GM18868 (cell line): ENCODE data around the gene CTU2.

Experiments
- ATAC-seq: cut with Tn5 transposase; IDR thresholded peaks from one replicate; pipeline ENCODE4 v1.9.1; 2021; ENCODE audit warnings: mild to moderate bottlenecking, moderate library complexity; ENCODE audit not compliant: unreplicated experiment

CTU2 gene

DNA sequence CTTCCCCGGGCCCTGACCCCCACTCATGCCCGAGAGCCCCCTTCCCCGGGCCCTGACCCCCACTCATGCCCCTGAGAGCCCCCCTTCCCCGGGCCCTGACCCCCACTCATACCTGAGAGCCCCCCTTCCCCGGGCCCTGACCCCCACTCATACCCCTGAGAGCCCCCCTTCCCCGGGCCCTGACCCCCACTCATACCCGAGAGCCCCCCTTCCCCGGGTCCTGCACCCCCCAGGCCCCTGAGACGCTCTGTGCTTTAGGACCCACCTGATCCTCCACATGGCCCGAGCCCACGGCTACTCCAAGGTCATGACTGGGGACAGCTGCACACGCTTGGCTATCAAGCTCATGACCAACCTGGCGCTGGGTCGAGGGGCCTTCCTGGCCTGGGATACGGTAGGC lies 6.8 kb downstream of the CTU2 start:
- no peak for ATAC-seq

DNA sequence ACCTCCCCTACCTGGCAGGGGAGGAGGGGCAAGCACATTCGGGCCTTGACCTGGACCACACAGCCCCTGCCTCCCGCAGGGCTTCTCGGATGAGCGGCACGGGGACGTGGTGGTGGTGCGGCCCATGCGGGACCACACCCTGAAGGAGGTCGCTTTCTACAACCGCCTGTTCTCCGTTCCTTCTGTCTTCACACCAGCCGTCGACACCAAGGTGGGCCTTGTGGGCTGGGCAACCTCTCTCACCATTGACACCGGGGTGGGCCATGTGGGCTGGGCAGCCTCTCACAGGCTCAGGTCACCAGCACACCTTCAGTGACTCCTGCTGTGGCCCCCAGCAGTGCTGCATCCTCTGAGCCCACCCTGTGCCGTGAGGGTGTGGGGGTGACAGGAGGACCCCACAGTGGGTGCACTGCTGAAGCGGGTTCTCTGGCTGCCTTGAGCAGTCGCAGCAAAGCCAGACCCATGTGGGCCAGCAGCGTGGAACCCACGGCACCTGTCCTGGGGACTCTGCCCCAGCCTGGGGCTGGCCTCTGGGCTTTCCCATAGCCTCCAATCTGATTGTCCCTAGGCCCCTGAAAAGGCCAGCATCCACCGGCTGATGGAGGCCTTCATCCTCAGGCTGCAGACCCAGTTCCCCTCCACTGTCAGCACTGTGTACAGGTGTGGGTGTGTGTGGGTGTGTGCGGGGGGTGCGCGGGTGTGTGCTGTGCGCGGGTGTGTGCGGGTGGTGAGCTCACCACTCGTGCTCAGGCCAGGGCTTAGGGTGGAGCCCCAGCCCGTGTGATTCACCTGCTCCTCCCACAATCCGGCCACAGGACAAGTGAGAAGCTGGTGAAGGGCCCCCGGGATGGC lies 7.5 kb downstream of the CTU2 start:
- ATAC-seq: no peak

DNA sequence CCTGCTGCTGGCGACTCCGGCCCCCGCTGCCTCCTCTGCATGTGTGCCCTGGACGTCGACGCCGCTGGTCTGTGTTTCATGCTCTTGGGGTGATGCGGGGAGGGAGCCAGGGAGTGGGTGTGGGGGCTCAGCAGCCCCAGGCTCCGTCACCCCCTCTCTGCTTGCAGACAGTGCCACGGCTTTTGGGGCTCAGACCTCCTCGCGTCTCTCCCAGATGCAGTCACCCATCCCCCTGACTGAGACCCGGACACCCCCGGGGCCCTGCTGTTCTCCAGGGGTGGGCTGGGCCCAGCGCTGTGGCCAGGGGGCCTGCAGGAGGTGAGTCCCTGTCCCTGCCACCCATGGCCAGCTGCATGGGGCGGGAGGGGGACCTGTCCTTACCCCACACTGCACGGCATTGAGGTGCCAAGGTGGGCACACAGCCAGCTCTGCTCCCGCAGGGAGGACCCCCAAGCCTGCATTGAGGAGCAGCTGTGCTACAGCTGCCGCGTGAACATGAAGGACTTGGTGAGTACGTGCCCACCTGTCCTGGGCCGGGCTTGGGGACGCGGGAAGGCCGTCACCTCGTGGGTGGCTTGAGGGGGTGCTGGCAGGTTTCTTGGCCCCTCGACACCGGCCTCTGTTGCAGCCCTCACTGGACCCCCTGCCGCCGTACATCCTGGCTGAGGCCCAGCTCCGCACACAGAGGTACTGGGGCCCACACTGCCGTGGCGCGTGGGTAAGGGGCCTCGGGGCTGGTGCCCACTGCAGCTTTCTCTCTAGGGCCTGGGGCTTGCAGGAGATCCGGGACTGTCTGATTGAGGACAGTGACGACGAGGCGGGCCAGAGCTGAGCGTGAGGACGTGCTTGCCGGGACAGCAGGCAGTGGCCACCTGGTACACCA lies 8.4 kb downstream of the CTU2 start:
- no peak for ATAC-seq

DNA sequence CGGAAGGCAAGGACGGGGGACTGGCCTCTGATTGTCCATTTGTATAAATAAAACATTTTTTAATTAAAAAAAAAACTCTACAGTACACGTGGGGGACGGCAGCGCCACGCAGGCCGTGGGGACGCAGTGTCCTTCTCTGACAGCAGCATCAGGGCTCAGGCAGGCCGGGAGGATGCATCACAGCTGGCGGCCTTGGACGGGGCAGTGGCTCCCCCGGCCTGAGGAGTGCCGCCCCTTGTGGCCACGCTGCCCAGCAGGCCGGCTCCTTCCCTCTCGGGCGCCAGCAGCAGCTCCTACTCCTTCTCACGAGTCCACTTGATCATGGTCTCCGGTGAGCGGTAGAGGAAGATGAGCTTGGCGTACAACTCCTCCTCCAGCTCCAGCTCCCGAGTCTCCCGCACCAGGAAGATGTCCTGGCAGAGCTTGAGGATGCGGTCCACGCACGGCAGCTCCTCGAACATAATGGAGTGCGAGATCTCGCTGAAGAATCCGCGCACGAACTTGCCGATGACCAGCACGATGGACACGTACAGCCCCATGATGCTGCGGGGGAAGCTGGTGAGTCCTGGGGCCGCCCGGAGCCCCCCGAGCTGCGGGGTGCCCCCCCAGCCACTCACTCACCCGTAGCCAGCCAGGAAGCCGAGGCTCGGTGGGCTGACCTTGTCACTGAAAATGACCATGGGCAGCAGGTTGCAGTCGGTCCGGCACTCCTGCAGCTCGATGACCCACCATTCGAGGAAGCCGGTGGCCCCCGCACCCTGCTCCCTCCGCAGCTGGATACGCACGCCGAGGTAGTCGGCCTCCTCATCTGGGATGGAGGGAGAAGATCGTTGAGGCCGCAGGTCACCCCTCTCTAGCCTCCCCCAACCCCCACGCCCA lies 9.2 kb downstream of the CTU2 start:
- no peak for ATAC-seq

DNA sequence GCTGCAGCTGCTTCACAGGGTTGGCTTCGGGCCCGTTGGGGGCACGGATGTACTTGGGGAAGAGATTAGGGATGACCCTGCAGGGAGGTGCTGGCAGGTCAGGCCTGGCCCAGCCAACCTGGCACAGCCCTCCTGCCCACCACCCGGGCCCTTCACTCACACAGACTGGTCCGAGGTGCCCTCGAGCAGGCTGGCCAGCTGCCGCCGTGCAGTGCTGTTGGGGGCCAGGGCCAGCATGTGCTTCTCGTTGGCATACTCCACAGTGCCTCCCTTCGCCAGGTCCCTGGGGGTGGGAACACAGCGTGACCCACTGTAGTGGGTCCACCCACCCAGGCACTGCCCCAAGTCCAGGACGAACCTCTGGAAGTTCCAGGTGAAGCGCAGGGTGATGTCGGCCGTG lies 9.9 kb downstream of the CTU2 start:
- ATAC-seq: no peak

DNA sequence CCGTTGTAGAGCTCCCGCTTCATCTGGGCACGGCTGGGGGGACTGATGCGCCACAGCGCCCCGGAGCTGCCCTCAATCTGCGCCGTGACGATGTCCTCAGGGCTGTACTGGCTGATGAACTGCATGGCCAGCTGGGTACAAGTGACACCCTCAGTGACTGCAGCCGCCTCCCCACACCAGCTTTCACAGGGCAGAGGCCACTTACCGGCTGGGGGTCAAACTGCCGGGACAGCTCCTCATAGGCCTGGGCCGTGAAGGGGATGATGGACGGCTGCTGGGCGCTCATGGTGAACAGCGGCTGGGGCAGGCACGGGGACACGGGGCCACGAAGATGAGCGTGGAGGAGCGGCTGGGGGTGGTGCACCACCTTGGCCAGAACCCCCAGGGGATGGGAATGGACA lies 10.3 kb downstream of the CTU2 start:
- no peak for ATAC-seq

DNA sequence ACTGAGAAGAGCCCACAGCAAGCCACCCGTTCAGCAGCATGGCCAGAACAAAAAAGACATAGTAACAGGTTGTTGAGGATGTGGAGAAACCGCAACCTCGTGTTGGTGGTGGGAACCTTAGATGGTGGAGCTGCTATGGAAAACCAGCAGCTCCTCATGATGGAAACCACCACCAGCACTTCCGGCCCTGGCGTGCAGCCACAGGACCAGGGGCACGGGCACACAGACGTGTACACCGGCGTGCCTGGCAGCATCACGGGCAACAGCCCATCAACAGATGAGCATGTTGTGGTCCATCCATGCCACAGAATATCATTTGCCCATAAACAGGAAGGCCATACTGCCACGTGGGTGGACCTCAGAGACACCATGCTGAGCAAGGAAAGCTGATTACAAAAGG lies 11.9 kb downstream of the CTU2 start:
- no peak for ATAC-seq

DNA sequence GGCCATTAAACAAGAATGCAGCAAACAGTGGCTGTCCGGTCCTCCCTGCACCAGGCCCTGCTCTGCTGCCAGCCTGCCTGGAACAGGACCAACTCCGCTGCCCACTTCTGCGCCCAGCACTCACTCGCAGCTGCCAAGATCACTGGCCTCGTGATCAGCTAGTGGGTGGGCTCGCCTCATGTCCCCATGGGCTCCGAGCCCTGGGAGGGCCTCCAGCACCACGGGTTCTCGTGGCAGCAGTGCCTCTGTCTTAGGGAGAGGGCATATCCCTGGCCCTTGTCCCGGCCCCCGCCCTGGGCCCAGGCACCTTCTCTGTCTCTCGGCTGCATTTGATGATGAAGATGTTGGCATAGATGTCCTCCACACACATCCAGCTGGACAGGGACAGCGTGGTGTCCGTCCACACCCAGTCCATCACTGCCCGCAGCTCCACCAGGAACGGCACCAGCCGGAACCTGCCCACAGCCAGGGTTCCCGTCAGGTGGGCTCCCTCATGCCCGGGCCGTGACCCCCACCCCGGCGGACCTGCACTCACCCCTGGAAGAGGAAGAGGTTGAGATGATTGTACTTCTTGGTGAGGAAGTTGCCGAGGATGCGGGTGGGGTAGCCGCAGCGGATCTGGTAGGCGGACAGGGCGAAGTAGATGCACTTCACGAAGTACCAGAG lies 13.1 kb downstream of the CTU2 start:
- ATAC-seq: no peak

DNA sequence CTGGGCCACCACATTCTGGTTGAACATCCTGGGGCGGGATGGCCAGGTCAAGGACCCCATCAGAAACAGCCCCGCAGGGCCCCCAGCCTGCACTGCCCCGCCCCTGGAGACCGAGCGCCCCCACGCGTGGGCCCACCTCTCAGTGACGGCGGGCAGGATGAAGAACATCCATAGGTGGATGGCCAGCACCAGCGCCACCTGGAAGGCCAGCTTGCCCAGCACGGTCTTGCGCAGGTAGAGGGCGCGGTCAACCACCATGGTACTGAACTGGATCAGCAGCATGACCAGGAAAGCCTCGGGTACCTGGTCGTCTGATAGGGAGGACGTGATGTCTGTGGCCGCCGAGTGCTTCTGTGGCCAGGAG lies 13.6 kb downstream of the CTU2 start:
- ATAC-seq: no peak

DNA sequence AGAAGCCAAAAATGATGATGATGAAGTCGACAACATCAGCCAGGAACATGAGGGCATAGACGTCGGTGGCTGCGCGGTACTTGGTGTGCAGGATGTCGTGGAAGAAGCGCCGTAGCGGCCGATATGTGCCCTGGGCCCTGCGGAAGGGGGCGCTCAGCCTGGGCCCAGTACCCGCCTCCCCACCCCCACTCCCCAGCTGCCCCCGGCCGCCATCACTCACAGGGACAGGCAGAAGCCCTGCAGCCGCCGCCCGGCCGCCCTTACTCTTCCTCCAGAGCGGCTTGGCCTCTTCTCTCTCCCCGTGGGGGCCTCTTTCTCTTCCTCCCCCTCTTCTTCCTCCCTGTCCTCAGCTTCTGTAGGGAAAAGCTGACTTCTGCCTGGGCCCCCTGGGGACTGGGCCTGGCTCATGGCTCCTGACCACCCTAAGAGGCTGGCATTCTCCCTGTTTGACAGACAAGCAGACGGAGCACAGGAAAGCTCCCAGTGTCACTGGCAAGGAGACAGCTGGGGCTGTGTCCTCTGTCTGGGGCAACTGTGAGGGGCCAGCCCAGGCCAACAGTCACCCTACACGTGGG lies 14.2 kb downstream of the CTU2 start:
- no peak for ATAC-seq

DNA sequence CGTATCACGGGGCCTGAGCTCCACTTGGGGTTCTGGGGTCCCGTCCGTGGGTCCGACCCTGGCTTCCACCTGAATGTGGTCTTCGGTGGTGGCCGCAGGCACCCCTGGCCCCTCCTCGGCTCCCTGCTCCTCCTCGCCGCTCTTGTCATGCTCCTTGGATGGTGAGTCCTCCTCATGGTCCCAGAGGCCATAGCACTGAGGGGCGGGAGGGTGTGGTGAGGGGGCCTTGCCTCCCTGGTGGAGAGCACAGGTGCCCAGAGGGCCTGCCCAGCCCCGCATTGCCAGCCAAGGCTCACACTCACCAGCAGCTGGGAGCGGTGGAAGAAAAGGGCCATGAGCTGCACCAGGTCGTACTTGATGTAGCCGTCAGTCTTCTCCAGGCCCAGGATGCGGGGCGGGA lies 14.9 kb downstream of the CTU2 start:
- ATAC-seq: no peak

DNA sequence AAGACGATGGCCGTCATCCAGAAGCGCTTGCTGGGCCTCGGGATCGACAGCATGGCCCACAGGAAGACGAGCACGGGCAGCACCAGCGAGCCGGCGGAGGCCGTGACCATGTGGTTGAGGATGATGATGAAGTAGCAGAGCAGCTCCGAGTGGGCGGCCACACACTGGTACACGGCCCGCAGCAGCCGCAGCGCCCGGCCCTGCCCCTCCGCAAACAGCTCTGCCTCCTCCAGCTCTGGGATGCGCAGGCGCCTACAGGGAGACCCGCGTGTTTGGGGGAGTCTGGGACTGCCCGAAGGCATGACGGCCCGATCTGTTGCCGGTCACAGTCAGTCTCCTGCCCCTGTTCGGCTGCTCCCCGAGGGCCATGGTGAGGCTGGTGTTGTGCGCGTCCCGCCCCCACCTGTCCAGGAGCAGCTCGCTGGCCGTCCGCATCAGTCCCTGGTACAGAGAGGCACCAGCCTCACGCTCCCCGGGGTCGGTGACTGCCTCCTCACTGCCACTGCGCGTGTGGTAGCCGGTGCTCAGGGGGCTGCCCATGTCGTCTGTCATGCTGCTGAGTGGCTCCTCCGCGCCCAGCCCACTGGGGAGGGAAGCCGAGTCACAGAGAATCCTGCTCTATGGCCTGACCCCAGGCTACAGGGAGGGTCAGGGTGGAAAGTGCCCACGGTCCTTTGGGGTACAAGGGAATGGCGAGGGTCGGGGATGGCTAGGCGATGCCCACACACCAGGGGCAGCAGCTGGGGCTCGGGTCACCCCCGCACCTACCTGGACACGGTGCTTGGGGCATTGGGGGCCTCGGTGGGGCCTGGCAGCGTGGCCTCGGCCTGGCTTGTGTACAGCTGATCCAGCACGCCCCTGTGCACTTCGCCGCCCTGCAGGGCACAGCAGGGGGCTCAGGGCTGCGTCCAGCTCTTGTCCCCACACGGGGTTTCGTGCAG lies 15.8 kb downstream of the CTU2 start:
- ATAC-seq: no peak

DNA sequence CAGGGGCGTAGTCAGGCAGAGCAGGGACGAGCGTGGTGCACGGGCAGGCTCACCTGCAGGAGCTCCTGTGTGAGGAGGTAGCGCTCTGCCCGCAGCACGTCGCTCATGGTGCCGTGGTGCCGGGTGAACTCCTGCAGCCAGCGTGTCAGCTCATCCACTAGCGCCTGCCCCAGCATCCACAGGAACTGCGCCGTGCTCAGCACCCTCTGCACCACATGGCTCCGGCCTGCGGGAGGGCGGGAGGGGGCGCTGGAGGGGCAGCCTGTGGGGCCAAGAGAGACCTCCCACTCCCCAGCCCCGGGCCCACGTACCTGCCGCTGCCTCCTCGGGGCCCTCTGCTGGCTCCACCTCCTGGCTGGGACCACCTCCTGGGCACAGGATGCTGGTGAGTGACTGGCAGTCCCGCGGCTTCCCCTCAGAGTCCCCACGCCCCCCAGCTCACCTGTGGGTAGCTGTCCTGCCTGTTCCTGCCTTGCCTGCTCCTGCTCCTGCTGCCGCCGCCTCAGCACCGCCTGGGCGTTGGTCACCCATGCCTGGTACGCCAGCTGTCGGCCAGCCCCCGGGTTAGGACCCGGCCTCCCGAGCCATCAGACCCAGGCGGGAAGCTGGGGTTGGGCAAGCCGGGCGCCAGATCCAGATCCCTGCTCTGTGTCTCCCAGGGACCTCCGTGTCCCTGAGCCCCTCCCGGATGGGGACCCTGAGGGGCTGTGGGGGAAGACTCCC lies 16.6 kb downstream of the CTU2 start:
- ATAC-seq: no peak

DNA sequence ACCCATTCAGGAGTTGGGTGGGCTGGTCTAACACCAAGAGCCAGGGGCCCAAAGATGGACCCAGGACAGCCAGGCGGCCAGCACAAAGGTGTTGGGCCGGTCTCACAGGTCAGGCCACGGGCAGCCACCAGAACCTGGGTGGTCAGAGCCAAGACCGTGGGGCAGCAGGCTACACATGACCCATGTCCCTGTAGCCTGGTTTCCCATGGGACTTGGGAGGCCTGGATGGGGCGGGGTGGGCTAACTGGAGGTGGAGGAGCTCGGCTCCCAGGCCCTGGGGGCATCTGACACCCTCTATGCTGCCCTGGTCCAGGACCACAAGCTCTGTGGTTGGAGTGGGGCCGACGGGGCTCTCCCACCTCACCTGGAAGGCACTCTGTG lies 17.2 kb downstream of the CTU2 start:
- no peak for ATAC-seq

DNA sequence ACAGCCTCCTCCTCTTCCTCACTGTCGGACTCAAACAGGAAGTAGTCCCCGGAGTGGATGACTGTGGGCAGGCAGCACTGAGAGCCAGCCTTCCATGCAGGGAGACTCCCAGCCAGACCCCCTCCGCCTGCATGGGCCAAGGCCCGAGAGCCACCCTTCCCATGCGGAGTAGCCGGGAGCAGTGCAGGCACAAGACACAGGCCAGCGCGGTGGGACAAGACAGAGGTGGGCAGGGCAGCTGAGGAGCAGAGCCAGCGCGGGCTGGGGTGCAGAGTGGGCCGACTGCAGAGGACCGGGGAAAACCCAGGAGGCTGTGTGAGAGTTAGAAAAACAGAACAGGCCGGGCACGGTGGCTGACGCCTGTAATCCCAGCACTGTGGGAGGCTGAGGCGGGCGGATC lies 17.6 kb downstream of the CTU2 start:
- ATAC-seq: no peak

DNA sequence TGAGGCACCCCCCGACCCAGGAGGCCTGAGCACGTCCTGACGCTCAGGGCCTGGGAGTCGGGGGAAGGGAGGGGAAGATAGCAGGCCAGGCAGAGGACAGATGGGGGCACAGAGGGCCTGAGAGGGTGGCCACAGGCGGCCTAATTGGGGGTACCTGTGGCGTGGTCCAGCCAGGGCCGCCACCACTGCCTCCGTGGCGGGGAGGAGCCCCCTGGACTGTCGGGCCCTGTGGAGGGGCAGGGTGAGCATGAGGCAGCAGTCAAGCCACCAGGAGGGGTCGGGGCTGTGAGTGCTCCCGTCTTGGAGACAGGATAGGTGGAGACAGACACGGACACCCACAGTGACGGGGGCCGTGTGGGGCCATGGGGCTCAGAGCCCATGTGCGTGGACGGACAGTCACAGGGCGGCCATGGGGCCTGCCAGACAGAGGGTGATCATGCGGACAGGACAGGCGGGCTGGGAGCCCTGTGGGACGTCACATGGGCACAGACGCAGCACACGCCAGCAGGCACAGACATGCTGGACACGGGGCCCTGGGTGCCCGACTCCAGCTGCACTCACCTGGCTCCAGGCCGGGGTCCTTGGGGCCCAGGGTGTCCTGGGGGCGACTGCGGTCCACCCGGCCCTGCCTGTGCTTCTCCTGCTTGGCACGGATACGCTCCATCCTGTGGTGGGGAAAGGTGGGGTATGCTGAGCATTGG lies 18.7 kb downstream of the CTU2 start:
- no peak for ATAC-seq

DNA sequence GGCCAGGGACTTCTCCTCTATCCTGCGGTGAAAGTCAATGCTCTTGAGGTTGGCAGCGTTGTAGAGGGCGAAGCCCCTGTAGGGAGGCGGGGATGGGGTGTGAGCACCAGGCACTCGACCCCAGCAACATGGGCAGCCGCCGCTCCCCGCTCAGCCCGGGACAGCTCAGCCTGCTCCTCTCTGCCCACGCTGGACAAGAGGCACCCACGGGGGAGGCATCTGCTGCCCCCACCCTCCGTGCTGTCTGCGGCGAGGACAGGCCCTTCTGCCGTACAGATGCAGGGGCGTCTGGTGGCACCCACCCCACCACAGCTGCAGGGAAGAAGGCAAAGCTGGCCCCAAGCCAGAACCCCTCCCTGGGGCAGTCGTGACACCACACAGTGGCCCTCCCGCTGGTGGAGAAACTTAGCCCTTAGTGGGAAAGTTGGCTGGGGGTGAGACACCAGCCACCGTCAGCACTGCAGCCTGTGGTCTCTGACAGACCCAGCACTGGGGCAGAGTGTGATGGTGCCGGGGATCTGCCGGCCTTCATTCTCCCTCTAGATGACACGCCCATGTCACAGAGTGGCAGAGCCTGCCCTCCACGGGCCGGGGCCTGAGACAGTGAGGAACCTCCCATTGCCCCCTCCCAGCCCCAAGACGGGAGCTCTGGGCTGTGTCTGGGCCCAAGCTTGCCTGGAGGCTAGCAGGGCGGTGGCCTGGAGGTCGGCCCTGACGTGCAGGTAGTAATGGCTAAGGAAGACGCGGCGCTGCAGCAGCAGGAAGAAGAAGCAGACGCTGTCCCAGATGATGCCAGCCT lies 19.5 kb downstream of the CTU2 start:
- no peak for ATAC-seq
